ACC112 (cell line): ENCODE measurements around the gene UTY.
"Not testable (repeated sequence)": the region's sequence is repeated elsewhere in the genome, so short reads cannot be mapped to it uniquely, and the experiment has no call there.

Source experiments
- H2AFZ ChIP-seq: fragments of 200-600 bp; sonication (generic); one replicate; pipeline ENCODE4 v1.6.0; 2017; ENCODE audit warnings: antibody characterized with exemption, low read length; ENCODE audit not compliant: unreplicated experiment
- H3K27ac ChIP-seq: fragments of 200-600 bp; sonication (generic); 2 replicates; pipeline ENCODE4 v1.5.1; 2014; ENCODE audit warnings: low read depth, mild to moderate bottlenecking, antibody characterized with exemption, low read length, moderate library complexity
- H3K27me3 ChIP-seq: fragments of 200-600 bp; sonication (generic); 2 replicates; pipeline ENCODE4 v1.6.1; 2014; ENCODE audit warnings: mild to moderate bottlenecking, antibody characterized with exemption, low read length, moderate library complexity, mixed read lengths; ENCODE audit not compliant: insufficient read depth
- H3K36me3 ChIP-seq: fragments of 200-600 bp; sonication (generic); 2 replicates; pipeline ENCODE4 v1.6.1; 2016; ENCODE audit warnings: mild to moderate bottlenecking, antibody characterized with exemption, low read length, moderate library complexity, mixed read lengths; ENCODE audit not compliant: insufficient read depth
- H3K4me1 ChIP-seq: fragments of 200-600 bp; sonication (generic); one replicate; pipeline ENCODE4 v1.6.1; 2016; ENCODE audit warnings: low read length, mixed read lengths; ENCODE audit not compliant: insufficient read depth, unreplicated experiment, control insufficient read depth
- H3K4me3 ChIP-seq: fragments of 200-600 bp; sonication (generic); 2 replicates; pipeline ENCODE4 v1.5.1; 2014; ENCODE audit warnings: mild to moderate bottlenecking, low read depth, low read length
- H3K79me2 ChIP-seq: fragments of 200-600 bp; sonication (generic); one replicate; pipeline ENCODE4 v1.6.0; 2016; ENCODE audit warnings: low read length; ENCODE audit not compliant: control insufficient read depth, unreplicated experiment, insufficient read depth

UTY gene

DNA sequence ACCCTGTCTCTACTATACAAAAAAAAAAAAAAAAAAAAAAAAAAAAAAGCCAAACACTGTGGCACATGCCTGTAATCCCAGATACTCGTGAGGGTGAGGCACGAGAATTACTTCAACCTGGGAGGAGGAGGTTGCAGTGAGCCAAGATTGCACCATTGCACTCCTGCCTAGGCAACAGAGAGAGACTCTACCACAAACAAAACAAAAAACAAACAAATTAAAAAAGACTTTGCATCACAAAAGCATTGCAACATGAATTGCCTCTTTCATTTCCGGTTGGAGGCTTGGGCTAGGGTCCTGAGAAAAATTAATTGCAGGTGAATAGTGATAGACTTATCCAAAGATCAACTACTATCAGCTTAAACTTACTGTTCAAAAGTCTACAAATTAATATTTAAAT, 180.4 kb downstream of the UTY start:
- Histone ChIP-seq H3K36me3 (no peaks in the 10 kb centered on the region), H3K4me3 (no peak overlapping the region), H3K4me1 (no peaks in the 10 kb centered on the region), H3K79me2 (no peaks in the 10 kb centered on the region), H3K27me3 (no peaks in the 10 kb centered on the region), H3K27ac (no peak overlapping the region), H2AFZ (no peak overlapping the region)

DNA sequence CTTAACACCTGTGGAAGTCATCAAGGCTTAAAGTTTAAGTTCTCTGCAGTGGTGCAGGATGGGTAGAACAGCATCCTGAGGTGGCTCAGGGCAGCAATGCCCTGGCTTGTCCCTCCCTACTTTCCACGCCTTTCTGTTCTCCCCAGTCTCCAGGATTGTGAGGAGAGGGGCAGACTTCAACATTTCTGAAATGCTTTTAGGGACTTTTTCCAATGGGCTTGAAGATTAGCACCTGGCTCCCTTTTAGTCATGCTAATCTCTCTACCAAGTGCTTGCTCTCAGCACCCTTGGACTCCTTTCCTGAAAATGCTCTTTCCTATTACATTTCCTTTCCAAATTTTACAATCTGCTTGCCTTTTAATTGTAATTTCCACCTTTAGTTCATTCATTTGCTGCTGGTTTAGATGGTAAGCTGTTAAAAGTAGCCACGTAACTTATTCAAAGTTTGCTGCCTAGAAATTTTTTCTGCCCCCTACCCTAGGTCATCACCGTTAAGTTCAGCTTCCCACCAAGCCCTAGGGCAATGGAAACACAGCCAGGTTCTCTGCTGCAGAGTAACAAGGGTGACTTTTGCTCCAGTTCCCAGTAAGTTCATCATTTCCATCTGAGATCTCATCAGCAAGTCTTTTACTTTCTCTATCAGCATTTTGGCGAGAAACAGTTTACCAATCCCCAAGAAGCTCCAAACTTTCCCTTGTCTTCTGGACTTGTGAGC, 183.5 kb downstream of the UTY start:
- Histone ChIP-seq H3K36me3 (no peaks in the 10 kb centered on the region; the same call in 1 of the 2 replicates), H3K4me1 (no peaks in the 10 kb centered on the region), H2AFZ (no peak overlapping the region), H3K4me3 (no peak overlapping the region), H3K27ac (no peak overlapping the region), H3K79me2 (no peaks in the 10 kb centered on the region), H3K27me3 (no peaks in the 10 kb centered on the region)

DNA sequence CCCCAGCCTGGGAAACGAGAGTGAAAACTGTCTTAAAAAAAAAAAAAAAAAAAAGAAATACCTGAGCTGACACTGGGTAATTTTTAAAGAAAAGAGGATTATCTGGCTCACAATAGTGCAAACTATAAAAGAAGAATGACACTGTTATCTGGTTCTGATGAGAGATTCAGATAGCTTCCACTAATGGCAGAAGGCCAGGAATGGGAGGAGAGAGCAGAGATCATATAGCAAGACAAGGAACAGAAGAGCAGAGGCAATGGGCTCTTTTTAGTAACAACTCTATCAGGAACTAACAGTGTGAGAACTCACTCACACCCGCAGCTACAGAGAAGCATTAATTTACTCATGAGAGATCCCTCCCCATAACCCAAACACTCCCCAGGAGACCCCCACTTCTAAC, 184.8 kb downstream of the UTY start:
- Histone ChIP-seq H3K4me1 (no peaks in the 10 kb centered on the region), H3K79me2 (no peaks in the 10 kb centered on the region), H3K27me3 (no peaks in the 10 kb centered on the region), H2AFZ (no peak overlapping the region), H3K4me3 (no peak overlapping the region), H3K27ac (no peak overlapping the region), H3K36me3 (peaks cover 5% of the 10 kb centered on the region)

DNA sequence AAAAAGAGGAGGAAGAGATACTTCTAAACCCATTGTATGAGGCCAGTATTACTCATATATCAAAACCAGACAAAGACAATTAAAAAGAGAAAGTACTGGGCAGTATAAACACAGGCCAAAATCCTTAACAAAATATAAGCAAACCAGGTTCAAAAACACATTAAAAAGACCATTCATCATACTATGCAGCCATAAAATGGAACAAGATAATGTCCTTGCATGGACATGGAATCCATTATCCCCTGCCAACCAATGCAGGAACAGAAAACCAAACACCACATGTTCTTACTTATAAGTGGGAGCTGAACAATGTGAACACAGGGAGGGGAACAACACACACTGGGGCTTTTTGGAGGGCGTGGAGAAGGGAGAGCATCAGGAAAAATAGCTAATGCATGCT, 188.6 kb downstream of the UTY start:
- Histone ChIP-seq H3K27ac (no peak overlapping the region), H2AFZ (no peak overlapping the region), H3K4me3 (no peak overlapping the region), H3K36me3 (peaks cover 8% of the 10 kb centered on the region), H3K4me1 (no peaks in the 10 kb centered on the region), H3K79me2 (no peaks in the 10 kb centered on the region), H3K27me3 (no peaks in the 10 kb centered on the region)

DNA sequence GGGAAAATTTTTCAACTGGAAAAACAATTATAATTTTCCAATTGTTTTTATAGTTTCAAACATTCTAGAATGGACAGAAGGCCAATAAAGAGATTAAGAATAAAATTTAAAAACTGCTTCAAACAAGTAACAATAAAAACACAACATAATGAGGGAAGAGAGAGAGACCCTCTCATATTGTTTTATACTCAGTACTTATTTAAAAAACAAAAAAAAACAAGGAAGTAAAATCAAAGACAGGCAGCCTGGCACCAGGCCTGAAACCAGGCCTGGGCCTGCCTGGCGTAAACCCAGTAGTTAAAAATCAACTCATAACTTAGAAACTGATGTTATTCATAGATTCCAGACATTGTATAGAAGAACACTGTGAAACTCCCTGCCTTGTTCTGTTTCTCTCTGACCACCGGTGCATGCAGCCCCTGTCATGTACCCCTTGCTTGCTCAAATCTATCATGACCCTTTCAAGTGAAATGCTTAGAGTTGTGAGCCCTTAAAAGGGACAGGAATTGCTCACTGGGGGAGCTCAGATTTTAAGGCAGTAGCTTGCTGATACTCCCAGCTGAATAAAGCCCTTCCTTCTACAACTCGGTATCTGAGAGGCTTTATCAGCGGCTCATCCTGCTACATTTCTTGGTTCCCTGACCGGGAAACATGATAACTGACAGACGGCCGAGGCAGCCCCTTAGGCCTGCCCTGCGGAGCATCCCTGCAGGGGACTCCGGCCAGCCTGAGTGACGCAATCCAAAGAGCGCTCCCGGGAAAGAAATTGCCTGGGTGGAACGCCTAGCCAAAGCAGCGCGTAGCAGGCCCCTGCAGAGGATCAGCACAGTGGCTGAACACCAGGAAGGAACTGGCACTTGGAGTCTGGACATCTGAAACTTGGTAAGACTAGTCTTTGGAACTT, 197.4 kb downstream of the UTY start:
- not testable (repeated sequence) for H3K79me2 ChIP-seq, H3K36me3 ChIP-seq, H2AFZ ChIP-seq, H3K27ac ChIP-seq, H3K4me1 ChIP-seq, H3K4me3 ChIP-seq, H3K27me3 ChIP-seq

DNA sequence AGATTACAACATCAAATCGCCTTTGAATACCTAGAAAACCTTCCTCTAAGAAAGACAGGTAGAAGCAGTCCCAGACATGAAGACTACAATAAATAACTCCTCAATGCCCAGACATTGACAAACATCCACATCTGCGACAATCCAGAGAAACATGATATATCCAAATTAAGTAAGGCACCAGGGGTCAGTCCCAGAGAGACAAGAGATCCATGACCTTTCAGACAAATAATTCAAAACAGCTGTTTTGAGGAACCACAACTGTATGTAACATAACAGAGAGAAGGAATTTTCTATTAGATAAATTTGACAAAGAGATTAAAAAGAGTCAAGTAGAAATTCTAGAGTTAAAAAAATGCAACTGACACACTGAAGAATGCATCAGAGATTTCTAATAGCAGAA, 200.3 kb downstream of the UTY start:
- Histone ChIP-seq H3K36me3 (no peaks in the 10 kb centered on the region), H2AFZ (no peak overlapping the region), H3K4me1 (peaks cover 4% of the 10 kb centered on the region), H3K79me2 (no peaks in the 10 kb centered on the region), H3K4me3 (no peak overlapping the region), H3K27ac (no peak overlapping the region), H3K27me3 (no peaks in the 10 kb centered on the region)

DNA sequence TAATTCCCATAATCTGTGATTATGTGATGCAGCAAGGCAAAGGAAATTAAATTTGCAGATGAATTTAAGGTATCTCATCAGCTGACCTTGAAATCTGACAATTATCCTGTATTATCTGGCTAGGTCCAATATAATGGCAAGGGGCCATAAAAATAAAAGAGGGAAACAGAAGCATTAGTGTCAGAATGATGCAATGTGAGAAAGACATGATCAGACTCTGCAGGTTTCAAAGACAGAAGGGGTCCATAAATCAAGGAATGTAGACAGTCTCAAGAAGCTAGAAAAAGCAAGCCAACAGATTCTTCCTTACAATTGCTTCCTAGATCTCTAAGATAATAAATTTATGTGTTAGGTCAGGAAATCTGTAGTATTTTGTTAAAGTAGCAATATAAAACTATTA, 208.1 kb downstream of the UTY start:
- no peak overlapping the region for H3K4me3 ChIP-seq
- H3K27ac ChIP-seq, result no peak overlapping the region
- H3K27me3 ChIP-seq, result no peaks in the 10 kb centered on the region
- no peaks in the 10 kb centered on the region for H3K4me1 ChIP-seq
- H2AFZ ChIP-seq, result no peak overlapping the region
- no peaks in the 10 kb centered on the region for H3K36me3 ChIP-seq
- no peaks in the 10 kb centered on the region for H3K79me2 ChIP-seq

DNA sequence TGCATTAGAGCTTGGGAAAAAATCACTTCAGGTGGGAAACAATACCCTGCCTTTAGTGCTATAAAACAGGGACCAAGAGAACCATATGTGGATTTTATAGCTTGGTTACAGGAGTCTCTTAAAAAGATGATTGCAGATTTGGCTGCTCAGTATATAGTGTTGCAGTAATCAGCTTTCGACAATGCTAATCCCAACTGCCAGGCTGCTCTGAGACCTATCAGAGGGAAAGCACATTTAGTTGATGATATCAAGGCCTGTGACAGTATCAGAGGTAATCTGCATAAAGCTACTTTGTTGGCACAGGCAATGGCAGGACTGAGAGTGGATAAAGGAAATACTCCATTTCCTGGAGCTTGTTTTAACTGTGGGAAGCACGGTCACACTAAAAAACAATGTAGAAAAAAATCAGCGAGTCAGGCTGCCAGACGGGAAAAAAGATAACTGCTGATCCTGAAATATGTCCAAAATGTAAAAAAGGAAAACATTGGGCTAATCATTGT, 225.8 kb downstream of the UTY start:
- H3K4me1 ChIP-seq, H3K27me3 ChIP-seq, H3K27ac ChIP-seq, H2AFZ ChIP-seq, H3K4me3 ChIP-seq, H3K79me2 ChIP-seq, H3K36me3 ChIP-seq: not testable (repeated sequence)

DNA sequence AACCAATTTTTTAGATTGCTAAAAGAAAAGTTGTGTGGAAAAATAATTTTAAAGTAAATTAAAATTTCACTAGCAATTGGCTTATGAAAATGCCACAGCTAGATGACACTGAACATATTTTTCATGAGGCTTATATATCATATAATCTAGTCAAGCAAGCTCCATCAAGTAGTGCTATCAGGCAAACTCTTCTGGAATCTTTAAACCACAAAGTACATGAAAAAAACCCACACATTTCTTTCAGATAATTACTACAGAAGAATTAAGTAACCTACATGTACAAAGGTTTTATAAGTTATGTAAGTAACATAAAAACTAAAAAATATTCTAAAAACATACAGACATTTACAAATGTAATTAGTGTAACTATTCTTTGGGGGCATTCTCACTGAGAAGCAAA, 229.4 kb downstream of the UTY start:
- Histone ChIP-seq H3K27ac (no peak overlapping the region), H2AFZ (no peak overlapping the region), H3K36me3 (no peaks in the 10 kb centered on the region), H3K4me1 (no peaks in the 10 kb centered on the region), H3K79me2 (no peaks in the 10 kb centered on the region), H3K4me3 (no peak overlapping the region), H3K27me3 (no peaks in the 10 kb centered on the region)

DNA sequence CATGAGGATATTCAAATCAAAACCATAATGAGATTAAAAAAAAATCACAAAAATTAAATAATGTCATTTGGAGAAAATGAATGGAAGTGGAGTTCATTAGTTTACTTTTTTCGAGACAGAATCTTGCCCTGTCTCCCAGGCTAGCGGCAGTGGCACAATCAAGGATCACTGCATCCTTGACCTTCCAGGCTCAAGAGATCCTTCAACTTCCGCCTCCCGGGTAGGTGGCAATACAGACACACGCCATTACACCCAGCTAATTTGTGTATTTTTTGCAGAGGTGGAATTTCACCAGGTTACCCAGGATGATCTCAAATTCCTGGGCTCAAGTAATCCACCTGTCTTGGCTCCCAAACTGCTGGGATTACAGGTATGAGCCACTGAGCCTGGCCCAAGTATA, 236.1 kb downstream of the UTY start:
- Histone ChIP-seq H3K4me3 (no peak overlapping the region), H3K79me2 (no peaks in the 10 kb centered on the region), H3K4me1 (no peaks in the 10 kb centered on the region), H3K27ac (no peak overlapping the region), H3K27me3 (no peaks in the 10 kb centered on the region), H3K36me3 (no peaks in the 10 kb centered on the region), H2AFZ (no peak overlapping the region)

DNA sequence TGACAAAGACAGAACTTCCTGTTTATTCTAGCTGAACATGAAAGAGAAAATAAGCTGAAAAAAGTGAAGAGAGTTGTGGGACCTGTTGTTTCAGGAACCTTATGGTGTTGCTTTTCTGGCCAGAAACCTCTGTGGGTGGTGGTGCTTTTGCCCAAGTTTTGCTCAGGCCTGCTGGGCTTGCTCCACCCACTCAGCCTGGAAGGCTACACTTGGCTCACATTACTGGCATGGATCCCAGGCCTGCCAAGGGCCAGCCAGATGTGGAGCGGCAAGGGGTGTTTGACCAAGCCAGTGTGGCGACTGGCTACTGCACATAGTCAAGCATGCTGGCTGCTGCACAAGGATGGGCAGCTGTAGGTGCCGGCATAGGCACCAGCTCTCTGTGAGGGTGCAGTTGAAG, 245.9 kb downstream of the UTY start:
- Histone ChIP-seq H3K27me3 (no peaks in the 10 kb centered on the region), H3K79me2 (no peaks in the 10 kb centered on the region), H3K36me3 (no peaks in the 10 kb centered on the region), H3K27ac (no peak overlapping the region), H2AFZ (no peak overlapping the region), H3K4me1 (no peaks in the 10 kb centered on the region), H3K4me3 (no peak overlapping the region)
